HUES48 (cell line): ENCODE results near the gene ANK2.
A peak's percentile ranks its signal among the peaks of the same experiment; 100 is the strongest.

Experiments used
- H3K27ac ChIP-seq: one replicate; pipeline ENCODE4 v1.7.0; 2013; ENCODE audit warnings: low read depth, low read length, inconsistent platforms
- H3K27me3 ChIP-seq: 2 replicates; pipeline ENCODE4 v1.6.1; 2013; ENCODE audit warnings: mild to moderate bottlenecking, low read length; ENCODE audit not compliant: control insufficient read depth, insufficient read depth
- H3K36me3 ChIP-seq: 2 replicates; pipeline ENCODE4 v1.6.1; 2013; ENCODE audit warnings: low read length; ENCODE audit not compliant: control insufficient read depth, insufficient read depth
- H3K4me1 ChIP-seq: 2 replicates; pipeline ENCODE4 v1.6.1; 2013; ENCODE audit warnings: mild to moderate bottlenecking, low read length; ENCODE audit not compliant: control insufficient read depth, insufficient read depth
- H3K4me3 ChIP-seq: 2 replicates; pipeline ENCODE4 v1.5.1; 2013; ENCODE audit warnings: mild to moderate bottlenecking, low read depth, low read length
- H3K9ac ChIP-seq: 2 replicates; pipeline ENCODE4 v1.6.1; 2013; ENCODE audit warnings: mild to moderate bottlenecking, low read depth, low read length, moderate library complexity
- H3K9me3 ChIP-seq: 2 replicates; pipeline ENCODE4 v1.6.1; 2013; ENCODE audit warnings: low read length; ENCODE audit not compliant: control insufficient read depth, insufficient read depth

Gene ANK2

GRCh38 chr4:113288257-113288656 is 238.8 kb downstream of the ANK2 start:
- H3K9ac ChIP-seq, result no peak overlapping the region
- H3K4me1 ChIP-seq, result peaks cover 35% of the 10 kb centered on the region
- H3K9me3 ChIP-seq, result no peaks in the 10 kb centered on the region
- no peak overlapping the region for H3K27ac ChIP-seq
- H3K36me3 ChIP-seq, result peaks cover 30% of the 10 kb centered on the region
- H3K27me3 ChIP-seq, result no peaks in the 10 kb centered on the region
- no peak overlapping the region for H3K4me3 ChIP-seq

GRCh38 chr4:113288696-113289095 is 239.2 kb downstream of the ANK2 start:
- Histone ChIP-seq H3K36me3 (peaks cover 27% of the 10 kb centered on the region), H3K27me3 (no peaks in the 10 kb centered on the region), H3K27ac (no peak overlapping the region), H3K4me1 (peaks cover 39% of the 10 kb centered on the region), H3K9me3 (no peaks in the 10 kb centered on the region), H3K9ac (no peak overlapping the region), H3K4me3 (no peak overlapping the region)

DNA sequence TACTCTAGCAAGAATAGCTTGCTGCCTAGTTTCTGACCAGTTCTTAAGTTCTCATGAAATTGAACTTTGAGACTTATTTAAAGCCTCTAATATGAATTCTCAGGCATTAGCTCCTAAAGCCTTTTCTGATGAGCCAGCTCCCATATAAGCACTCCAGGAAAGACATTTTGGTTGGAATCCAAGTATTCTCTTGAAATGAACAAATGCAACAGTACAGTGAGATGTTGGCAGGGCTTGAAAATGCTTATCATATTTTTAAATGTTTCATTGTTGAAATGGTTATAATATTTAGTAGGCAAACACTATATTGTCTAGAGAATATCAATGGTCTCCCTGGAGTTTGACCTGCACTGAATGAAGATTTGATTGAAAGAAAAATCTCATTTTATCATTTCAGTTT is 240.3 kb downstream of the ANK2 start:
- no peak overlapping the region for H3K27ac ChIP-seq
- no peaks in the 10 kb centered on the region for H3K9me3 ChIP-seq
- peaks cover 49% of the 10 kb centered on the region for H3K4me1 ChIP-seq
- H3K36me3 ChIP-seq, result peaks cover 24% of the 10 kb centered on the region
- no peak overlapping the region for H3K9ac ChIP-seq
- no peak overlapping the region for H3K4me3 ChIP-seq
- no peaks in the 10 kb centered on the region for H3K27me3 ChIP-seq

- Histone ChIP-seq H3K9ac (no peak overlapping the region), H3K9me3 (no peaks in the 10 kb centered on the region), H3K4me3 (no peak overlapping the region), H3K36me3 (peaks cover 22% of the 10 kb centered on the region), H3K4me1 (peaks cover 49% of the 10 kb centered on the region), H3K27me3 (no peaks in the 10 kb centered on the region), H3K27ac (peak overlapping the region; percentile 3)
Observed at GRCh38 chr4:113290666-113291065, 241.2 kb downstream of the ANK2 start.

DNA sequence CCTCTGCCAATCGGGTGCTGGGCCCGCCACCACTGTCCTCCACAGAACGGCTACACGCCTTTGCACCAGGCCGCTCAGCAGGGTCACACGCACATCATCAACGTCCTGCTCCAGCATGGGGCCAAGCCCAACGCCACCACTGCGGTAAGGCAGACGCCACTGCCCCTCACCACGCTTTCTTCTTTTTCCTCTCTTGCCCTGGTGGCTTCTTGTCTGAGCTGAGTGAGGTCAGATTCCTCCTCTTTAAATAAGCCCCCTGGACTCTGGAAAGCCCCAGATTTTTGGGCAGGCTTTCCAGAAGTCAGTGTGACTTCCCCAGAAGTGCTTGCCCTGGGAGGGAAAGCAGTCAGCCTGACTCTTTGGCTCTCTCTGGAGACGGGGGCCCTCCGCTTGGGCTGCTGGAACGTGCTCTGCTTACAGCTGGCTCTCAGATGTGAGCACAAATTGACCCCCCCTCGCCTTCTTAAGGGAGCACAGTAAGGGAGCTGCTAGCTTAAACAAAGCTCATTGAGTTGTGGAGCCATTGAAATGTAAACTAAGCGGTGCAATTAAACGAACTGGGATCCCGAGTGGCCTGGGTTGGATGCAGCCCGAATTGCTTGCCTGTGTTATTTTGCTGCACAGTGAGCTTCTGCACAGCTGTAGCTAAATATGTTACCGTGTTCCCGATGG is 243.1 kb downstream of the ANK2 start:
- Histone ChIP-seq H3K4me1 (peaks cover 49% of the 10 kb centered on the region), H3K27ac (peak overlapping the region; percentile 94), H3K27me3 (no peaks in the 10 kb centered on the region), H3K9me3 (no peaks in the 10 kb centered on the region), H3K36me3 (peaks cover 16% of the 10 kb centered on the region), H3K9ac (peak overlapping the region; percentile 39), H3K4me3 (peak overlapping the region; percentile 41)

DNA sequence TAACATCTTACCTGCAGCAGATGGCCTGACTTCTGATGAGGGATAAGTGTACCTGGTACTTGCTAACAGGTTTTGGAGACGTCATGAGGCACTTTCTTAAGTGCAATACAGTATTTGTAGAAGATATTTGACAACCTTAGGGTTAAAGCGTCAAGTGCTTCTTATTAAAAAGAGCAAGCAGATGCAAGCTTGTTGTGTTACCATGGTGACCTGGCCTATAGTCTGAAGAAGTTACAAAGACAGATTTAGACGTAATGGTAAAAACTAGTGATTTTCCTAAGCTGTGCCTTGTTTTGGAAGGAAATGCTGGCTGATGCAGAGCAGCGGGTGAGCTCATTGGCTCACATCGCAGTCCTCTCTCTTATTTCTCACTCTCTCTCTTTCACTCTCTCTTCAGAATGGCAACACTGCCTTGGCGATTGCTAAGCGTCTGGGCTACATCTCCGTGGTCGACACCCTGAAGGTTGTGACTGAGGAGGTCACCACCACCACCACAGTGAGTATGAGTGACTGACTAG is 243.6 kb downstream of the ANK2 start:
- Histone ChIP-seq H3K27me3 (no peaks in the 10 kb centered on the region), H3K36me3 (peaks cover 10% of the 10 kb centered on the region; the same call in 1 of the 2 replicates), H3K4me1 (peaks cover 49% of the 10 kb centered on the region), H3K4me3 (peak overlapping the region; percentile 41), H3K9ac (peak overlapping the region; percentile 34; the same call in 1 of the 2 replicates), H3K9me3 (no peaks in the 10 kb centered on the region), H3K27ac (peak overlapping the region; percentile 94)

- Histone ChIP-seq H3K36me3 (peaks cover 7% of the 10 kb centered on the region; the same call in 1 of the 2 replicates), H3K9ac (no peak overlapping the region; the same call in 1 of the 2 replicates), H3K9me3 (no peaks in the 10 kb centered on the region), H3K4me3 (peak overlapping the region; percentile 41), H3K27me3 (no peaks in the 10 kb centered on the region), H3K4me1 (peaks cover 49% of the 10 kb centered on the region), H3K27ac (peak overlapping the region; percentile 94)
Observed at GRCh38 chr4:113293674-113294073, 244.2 kb downstream of the ANK2 start.

- Histone ChIP-seq H3K9me3 (no peaks in the 10 kb centered on the region), H3K9ac (no peak overlapping the region), H3K4me1 (peaks cover 47% of the 10 kb centered on the region), H3K27me3 (no peaks in the 10 kb centered on the region), H3K36me3 (peaks cover 7% of the 10 kb centered on the region; the same call in 1 of the 2 replicates), H3K4me3 (no peak overlapping the region), H3K27ac (no peak overlapping the region)
Observed at GRCh38 chr4:113294908-113295307, 245.5 kb downstream of the ANK2 start.

DNA sequence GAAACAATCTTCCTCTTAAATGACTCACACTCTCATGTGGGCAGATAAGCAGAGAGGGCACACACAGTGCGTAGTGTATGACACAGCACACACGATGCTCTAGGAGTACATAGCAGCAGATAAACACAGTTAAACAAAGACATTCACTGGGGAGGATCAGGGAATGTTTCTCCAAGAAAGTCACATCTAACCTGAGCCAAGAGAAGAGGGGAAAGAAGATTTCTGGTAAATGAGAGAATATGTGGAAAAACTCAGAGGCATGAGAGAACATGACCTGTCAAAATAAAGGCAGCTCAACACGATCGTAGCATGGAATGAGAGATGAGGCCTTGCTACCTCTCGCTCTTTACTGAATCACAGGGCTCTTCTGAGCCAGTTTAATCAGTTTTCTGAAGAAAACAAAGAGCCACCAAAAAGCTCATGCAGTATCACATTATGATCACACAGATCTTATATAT is 251.0 kb downstream of the ANK2 start:
- Histone ChIP-seq H3K4me1 (peaks cover 8% of the 10 kb centered on the region; the same call in 1 of the 2 replicates), H3K27me3 (no peaks in the 10 kb centered on the region), H3K4me3 (no peak overlapping the region), H3K36me3 (peaks cover 15% of the 10 kb centered on the region; the same call in 1 of the 2 replicates), H3K27ac (peak overlapping the region; percentile 45), H3K9ac (no peak overlapping the region), H3K9me3 (no peaks in the 10 kb centered on the region)

GRCh38 chr4:113302051-113302450 is 252.6 kb downstream of the ANK2 start:
- Histone ChIP-seq H3K36me3 (peaks cover 15% of the 10 kb centered on the region; the same call in 1 of the 2 replicates), H3K9ac (no peak overlapping the region), H3K9me3 (no peaks in the 10 kb centered on the region), H3K27me3 (no peaks in the 10 kb centered on the region), H3K4me3 (no peak overlapping the region), H3K27ac (no peak overlapping the region), H3K4me1 (peaks cover 8% of the 10 kb centered on the region; the same call in 1 of the 2 replicates)

GRCh38 chr4:113303315-113303714 is 253.9 kb downstream of the ANK2 start:
- Histone ChIP-seq H3K36me3 (peaks cover 15% of the 10 kb centered on the region; the same call in 1 of the 2 replicates), H3K4me1 (peaks cover 8% of the 10 kb centered on the region; the same call in 1 of the 2 replicates), H3K4me3 (no peak overlapping the region), H3K9me3 (no peaks in the 10 kb centered on the region), H3K27ac (no peak overlapping the region), H3K9ac (no peak overlapping the region), H3K27me3 (no peaks in the 10 kb centered on the region)
